SK-N-MC (cell line): ENCODE measurements around the gene CBFB.

Experiments used
- EZH2 ChIP-seq: fragments of 200-600 bp; sonication (generic); IDR thresholded peaks from one replicate; pipeline ENCODE4 v1.6.1; 2017; ENCODE audit warnings: antibody characterized with exemption
- FOXP2 ChIP-seq: optimal IDR thresholded peaks from 2 replicates; pipeline ENCODE3; 2011; ENCODE audit warnings: mild to moderate bottlenecking, moderate library complexity; ENCODE audit not compliant: insufficient read depth; ENCODE audit errors: extremely low read length, control extremely low read depth
- POLR2AphosphoS5 ChIP-seq: IDR thresholded peaks from 2 replicates; pipeline ENCODE4 v1.6.1; 2012; ENCODE audit warnings: mild to moderate bottlenecking, low read depth, low read length, borderline replicate concordance

- TF ChIP-seq POLR2AphosphoS5 (no peak), EZH2 (no peak), FOXP2 (no peak)
Measured at GRCh38 chr16:67029254-67030096, 526 bp downstream of the CBFB start.
